Left renal cortex interstitium (tissue), 4 donors: Measurements from ENCODE around the gene PHPT1. TPM values are rescaled to one million over a fixed set of nuclear protein-coding genes. Genes with fewer than 3 reads are reported as not detected.
"Not testable (repeated sequence)": the region's sequence is repeated elsewhere in the genome, so short reads cannot be mapped to it uniquely, and the experiment has no call there.

Experiments
- DNase-seq, 4 donors: peaks; one replicate each; pipeline ENCODE4 v3.0.0-alpha.2; 2013; ENCODE audit warnings: low read depth in 4 of 4, low spot score in 2 of 4, missing footprints in 1 of 4
- polyA plus RNA-seq, 4 donors: library from polyadenylated mRNA; unstranded; fragments of 120-200 nt; gene quantifications; one replicate each; pipeline ENCODE4 v1.2.1, GENCODE V29; 2013; ENCODE audit not compliant: insufficient read length in 4 of 4

Gene PHPT1
- polyA plus RNA-seq, 4 donors: 60.1 to 135 (median 115) TPM

GRCh38 chr9:136857581-136858412, 8.6 kb downstream of the PHPT1 start:
- DNase-seq: no peak

- no peak for DNase-seq
Observed at GRCh38 chr9:136858452-136858843, 9.2 kb downstream of the PHPT1 start.

- no peak for DNase-seq
Observed at GRCh38 chr9:136858844-136859757, 9.9 kb downstream of the PHPT1 start.

- no peak for DNase-seq
Observed at GRCh38 chr9:136860529-136860928, 11.3 kb downstream of the PHPT1 start.

- no peak for DNase-seq
Observed at GRCh38 chr9:136860933-136861873, 12.0 kb downstream of the PHPT1 start.

GRCh38 chr9:136861874-136862457, 12.8 kb downstream of the PHPT1 start:
- no peak for DNase-seq

GRCh38 chr9:136862849-136863622, 13.8 kb downstream of the PHPT1 start:
- no peak for DNase-seq

- no peak for DNase-seq
Observed at GRCh38 chr9:136863623-136864273, 14.5 kb downstream of the PHPT1 start.

- no peak for DNase-seq
Observed at GRCh38 chr9:136865041-136865767, 16.0 kb downstream of the PHPT1 start.

- no peak for DNase-seq
Observed at GRCh38 chr9:136865768-136866103, 16.5 kb downstream of the PHPT1 start.

GRCh38 chr9:136866898-136867421, 17.8 kb downstream of the PHPT1 start:
- DNase-seq: not testable (repeated sequence)

- DNase-seq: no peak
Observed at GRCh38 chr9:136867480-136867879, 18.3 kb downstream of the PHPT1 start.

- DNase-seq: no peak
Observed at GRCh38 chr9:136867917-136868316, 18.7 kb downstream of the PHPT1 start.

GRCh38 chr9:136868644-136869043, 19.4 kb downstream of the PHPT1 start:
- no peak for DNase-seq

- not testable (repeated sequence) for DNase-seq
Observed at GRCh38 chr9:136869611-136870010, 20.4 kb downstream of the PHPT1 start.

- no peak for DNase-seq
Observed at GRCh38 chr9:136875155-136875554, 25.9 kb downstream of the PHPT1 start.

- DNase-seq: no peak
Observed at GRCh38 chr9:136876476-136876875, 27.3 kb downstream of the PHPT1 start.

- no peak for DNase-seq
Observed at GRCh38 chr9:136880651-136881050, 31.4 kb downstream of the PHPT1 start.
